Activated T-helper 9 cell treated with anti-CD3 and anti-CD28 coated beads, Interleukin-2, amount 50 U/mL, for 16 hours (primary cell): ENCODE measurements around the gene MBIP.
"Not testable (repeated sequence)": the region's sequence is repeated elsewhere in the genome, so short reads cannot be mapped to it uniquely, and the experiment has no call there.

ENCODE experiments used
- DNase-seq: peaks from one replicate; pipeline ENCODE4 v3.0.0-alpha.2; 2020; ENCODE audit warnings: low read depth

MBIP gene

GRCh38 chr14:36320200-36320896, at the start of gene MBIP:
Gene MBIP (minus strand): TSS chr14:36320637. CDS start chr14:36320588, 49 bp downstream.
- DNase-seq = peak; percentile 85

GRCh38 chr14:36367985-36368774, 47.7 kb upstream of the MBIP start:
- no peak for DNase-seq

GRCh38 chr14:36365766-36366165, 45.3 kb upstream of the MBIP start:
- no peak for DNase-seq

- DNase-seq = no peak
These were observed 43.3 kb upstream of the MBIP start for GRCh38 chr14:36363704-36364103.

- DNase-seq = no peak
These were observed 42.2 kb upstream of the MBIP start for GRCh38 chr14:36362648-36363047.

- DNase-seq = no peak
These were observed 40.9 kb upstream of the MBIP start for GRCh38 chr14:36361210-36361853.

- no peak for DNase-seq
These were observed 36.4 kb upstream of the MBIP start for GRCh38 chr14:36356862-36357261.

- DNase-seq = no peak
These were observed 25.6 kb upstream of the MBIP start for GRCh38 chr14:36346052-36346451.

GRCh38 chr14:36344211-36344610, 23.8 kb upstream of the MBIP start:
- no peak for DNase-seq

GRCh38 chr14:36341811-36342210, 21.4 kb upstream of the MBIP start:
- DNase-seq = not testable (repeated sequence)

- no peak for DNase-seq
These were observed 19.9 kb upstream of the MBIP start for GRCh38 chr14:36340276-36340890.

- no peak for DNase-seq
These were observed 19.4 kb upstream of the MBIP start for GRCh38 chr14:36339816-36340215.

- no peak for DNase-seq
These were observed 12.7 kb upstream of the MBIP start for GRCh38 chr14:36333119-36333518.

GRCh38 chr14:36327573-36327972, 7.1 kb upstream of the MBIP start:
- DNase-seq = not testable (repeated sequence)

- DNase-seq = no peak
These were observed 5.4 kb upstream of the MBIP start for GRCh38 chr14:36325853-36326252.

GRCh38 chr14:36324897-36325296, 4.5 kb upstream of the MBIP start:
- DNase-seq = no peak

- DNase-seq = no peak
These were observed 502 bp upstream of the MBIP start for GRCh38 chr14:36320897-36321381.

- no peak for DNase-seq
These were observed 588 bp downstream of the MBIP start for GRCh38 chr14:36319899-36320199.

- DNase-seq = no peak
These were observed 2.8 kb downstream of the MBIP start for GRCh38 chr14:36317650-36318049.

GRCh38 chr14:36316131-36316530, 4.3 kb downstream of the MBIP start:
- DNase-seq = no peak

GRCh38 chr14:36315159-36315853, 5.1 kb downstream of the MBIP start:
- DNase-seq = no peak

- no peak for DNase-seq
These were observed 6.5 kb downstream of the MBIP start for GRCh38 chr14:36313898-36314297.
